ENCODE data around the gene TBX3.
A peak's percentile ranks its signal among the peaks of the same experiment; 100 is the strongest.

Gene TBX3

GRCh38 chr12:114674251-114675047, 9.5 kb downstream of the TBX3 start:
- TF ChIP-seq, protein P1, sequence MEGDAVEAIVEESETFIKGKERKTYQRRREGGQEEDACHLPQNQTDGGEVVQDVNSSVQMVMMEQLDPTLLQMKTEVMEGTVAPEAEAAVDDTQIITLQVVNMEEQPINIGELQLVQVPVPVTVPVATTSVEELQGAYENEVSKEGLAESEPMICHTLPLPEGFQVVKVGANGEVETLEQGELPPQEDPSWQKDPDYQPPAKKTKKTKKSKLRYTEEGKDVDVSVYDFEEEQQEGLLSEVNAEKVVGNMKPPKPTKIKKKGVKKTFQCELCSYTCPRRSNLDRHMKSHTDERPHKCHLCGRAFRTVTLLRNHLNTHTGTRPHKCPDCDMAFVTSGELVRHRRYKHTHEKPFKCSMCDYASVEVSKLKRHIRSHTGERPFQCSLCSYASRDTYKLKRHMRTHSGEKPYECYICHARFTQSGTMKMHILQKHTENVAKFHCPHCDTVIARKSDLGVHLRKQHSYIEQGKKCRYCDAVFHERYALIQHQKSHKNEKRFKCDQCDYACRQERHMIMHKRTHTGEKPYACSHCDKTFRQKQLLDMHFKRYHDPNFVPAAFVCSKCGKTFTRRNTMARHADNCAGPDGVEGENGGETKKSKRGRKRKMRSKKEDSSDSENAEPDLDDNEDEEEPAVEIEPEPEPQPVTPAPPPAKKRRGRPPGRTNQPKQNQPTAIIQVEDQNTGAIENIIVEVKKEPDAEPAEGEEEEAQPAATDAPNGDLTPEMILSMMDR (IDR thresholded peaks at IDR 0.05; ENCODE audit: low read depth, low read length) = no peak
- H3K4me3 ChIP-seq (ENCODE audit: low read depth, low read length) = no peak overlapping the region

- TF ChIP-seq, protein P1 (IDR thresholded peaks at IDR 0.05; ENCODE audit: low read depth, low read length) = no peak
- no peak overlapping the region for H3K4me3 ChIP-seq (ENCODE audit: low read depth, low read length)
Observed at GRCh38 chr12:114673901-114674250, 10.1 kb downstream of the TBX3 start.

GRCh38 chr12:114673169-114673833, 10.7 kb downstream of the TBX3 start:
- TF ChIP-seq, protein P1 (IDR thresholded peaks at IDR 0.05; ENCODE audit: low read depth, low read length) = no peak
- peak overlapping the region; percentile 58 for H3K4me3 ChIP-seq (ENCODE audit: low read depth, low read length)

DNA sequence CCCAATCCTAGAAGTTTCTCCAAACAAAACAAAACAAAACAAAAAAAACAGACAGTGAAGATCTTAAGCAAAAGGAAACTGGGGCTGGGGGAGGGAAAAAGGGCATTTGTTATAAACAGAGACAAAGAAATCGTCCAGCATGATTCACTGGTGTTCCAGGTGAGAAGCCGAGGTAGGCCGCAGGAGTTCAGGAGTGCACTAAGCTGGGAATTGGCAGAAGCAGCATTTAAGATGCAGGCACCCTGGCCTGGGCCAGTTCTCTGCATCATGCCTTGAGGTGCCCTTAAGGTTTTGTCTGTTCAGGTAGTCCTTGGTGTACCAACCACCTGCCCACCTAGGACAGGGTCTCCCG, 11.2 kb downstream of the TBX3 start:
- TF ChIP-seq, protein P1 (IDR thresholded peaks at IDR 0.05; ENCODE audit: low read depth, low read length) = no peak
- H3K4me3 ChIP-seq (ENCODE audit: low read depth, low read length) = peak overlapping the region; percentile 58

GRCh38 chr12:114671443-114672411, 12.2 kb downstream of the TBX3 start:
- TF ChIP-seq, protein P1 (IDR thresholded peaks at IDR 0.05; ENCODE audit: low read depth, low read length) = no peak
- H3K4me3 ChIP-seq (ENCODE audit: low read depth, low read length) = peak overlapping the region; percentile 58

DNA sequence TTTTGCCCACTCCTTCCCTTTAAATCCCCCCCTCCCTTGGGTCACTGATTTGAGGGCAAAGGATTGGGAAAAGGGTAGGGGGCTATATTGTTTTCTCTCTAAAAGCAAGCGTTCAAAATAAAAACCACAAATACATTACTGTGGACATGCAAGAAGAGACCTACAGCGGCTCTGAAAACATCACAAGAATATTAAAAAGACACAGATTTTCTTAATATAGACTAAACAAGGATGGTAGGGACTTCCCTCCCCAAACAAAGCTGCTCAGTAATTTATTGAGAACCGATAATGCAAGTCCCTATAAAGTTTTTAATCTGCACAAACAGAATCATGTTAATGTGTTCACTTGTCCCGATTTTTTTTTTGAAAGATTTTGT, 12.9 kb downstream of the TBX3 start:
- H3K4me3 ChIP-seq (ENCODE audit: low read depth, low read length) = peak overlapping the region; percentile 58
- TF ChIP-seq, protein P1 (IDR thresholded peaks at IDR 0.05; ENCODE audit: low read depth, low read length) = no peak

All from WI38 (cell line).